Testis (tissue), 2 donors: Measurements from ENCODE around the gene LRMDA.

Experiments
- CTCF ChIP-seq, 3 experiments: fragments of 450-650 bp in 2 of 3; fragments of 200-600 bp in 1 of 3; sonication (generic) in 1 of 3; IDR thresholded peaks; one replicate each; pipeline ENCODE4 v1.5.1; 2016 to 2019; ENCODE audit warnings: antibody characterized with exemption in 3 of 3, mild to moderate bottlenecking in 2 of 3, moderate library complexity in 1 of 3
- POLR2A ChIP-seq: fragments of 450-650 bp; IDR thresholded peaks from one replicate; pipeline ENCODE4 v1.6.1; 2017; ENCODE audit warnings: antibody characterized with exemption, mild to moderate bottlenecking, moderate library complexity

- no peak for TF ChIP-seq CTCF (IDR thresholded peaks at IDR 0.05)
- TF ChIP-seq POLR2A: no peak
These were observed 1002.0 kb downstream of the LRMDA start for GRCh38 chr10:76433161-76434005.
